Right lobe of liver (tissue), 6 donors: ENCODE data around the gene SMARCC2. TPM values are rescaled to one million over a fixed set of nuclear protein-coding genes. Genes with fewer than 3 reads are reported as not detected.

Experiments
- ATAC-seq, 4 donors: fragments of 200-7000 bp; cut with Tn5 transposase; one replicate each; pipeline ENCODE4 v1.9.1; 2020; ENCODE audit warnings: mild to moderate bottlenecking in 4 of 4, moderate library complexity in 4 of 4
- DNase-seq, 3 donors: peaks; one replicate each; pipeline ENCODE4 v3.0.0-alpha.2; 2020
- H3K27ac ChIP-seq, 3 donors: fragments of 200-600 bp; one replicate each; pipeline ENCODE4 v1.8.0; 2022
- H3K27me3 ChIP-seq, 2 donors: fragments of 200-600 bp; one replicate each; pipeline ENCODE4 v1.8.0; 2022
- H3K36me3 ChIP-seq, 4 donors: fragments of 200-600 bp; sonication (generic) in 1 of 4; one replicate each; pipeline versions ENCODE4 v1.5.1 to v1.8.0; 2017 to 2022; ENCODE audit warnings: control low read depth in 1 of 4
- H3K4me1 ChIP-seq, 4 donors: fragments of 200-600 bp; sonication (generic) in 1 of 4; one replicate each; pipeline versions ENCODE4 v1.5.1 to v1.8.0; 2017 to 2022; ENCODE audit warnings: control low read depth in 1 of 4
- H3K4me3 ChIP-seq, 3 donors: fragments of 200-600 bp; one replicate each; pipeline ENCODE4 v1.8.0; 2022
- H3K9me3 ChIP-seq, 4 donors: fragments of 200-600 bp; sonication (generic) in 1 of 4; one replicate each; pipeline versions ENCODE4 v1.5.1 to v1.8.0; 2017 to 2022; ENCODE audit warnings: control low read depth in 1 of 4
- POLR2A ChIP-seq: fragments of 450-650 bp; IDR thresholded peaks from one replicate; pipeline ENCODE4 v1.6.1; 2017; ENCODE audit warnings: antibody characterized with exemption, mild to moderate bottlenecking
- WGBS: methylation state at CpG from one replicate; pipeline ENCODE4 v1.1.6; 2018; ENCODE audit warnings: low coverage, low lambda C conversion rate; ENCODE audit not compliant: insufficient coverage; ENCODE audit errors: missing lambda C conversion rate; 5-methylcytosine and 5-hydroxymethylcytosine counted together
- intact Hi-C, 2 donors: fragments of 100-400 bp; cut with DNase I; formaldehyde crosslinking; loops; one replicate each; pipeline versions ENCODE4 v1.11.2 to v1.14.1; 2022
- total RNA-seq, 6 experiments: library from RNA; depleted of rRNA in 2 of 6; stranded (reverse); fragments of >200 nt in 2 of 6; fragmentation: NEBNext Ultra II Directional in 3 of 6; extraction: Animal tissue kit (Norgen Biotek cat#: 25700) in 3 of 6; gene quantifications; one replicate each; pipeline versions ENCODE4 v1.1.0 to v1.2.4, GENCODE V29; 2016 to 2023
- TF ChIP-seq, protein P1 (sequence below), 4 donors: fragments of 200-600 bp in 3 of 4; fragments of 450-650 bp in 1 of 4; IDR thresholded peaks; one replicate each; pipeline versions ENCODE4 v1.5.1 to v1.8.0; 2016 to 2022; ENCODE audit warnings: antibody characterized with exemption in 4 of 4, mild to moderate bottlenecking in 2 of 4
- donor health status: DM: no; HTN: yes; CAD: no.
- donor health status: DM: no; HTN: no; CAD: no.
- donor health status: DM: no; HTN: no; CAD: no.
- donor health status: DM: no; HTN: yes; CAD: no.
- donor health status: DM: no; HTN: yes; CAD: no.

Gene SMARCC2
- total RNA-seq, 6 experiments from 2014 or later = 17.9 to 40.8 (median 25.7) TPM

DNA sequence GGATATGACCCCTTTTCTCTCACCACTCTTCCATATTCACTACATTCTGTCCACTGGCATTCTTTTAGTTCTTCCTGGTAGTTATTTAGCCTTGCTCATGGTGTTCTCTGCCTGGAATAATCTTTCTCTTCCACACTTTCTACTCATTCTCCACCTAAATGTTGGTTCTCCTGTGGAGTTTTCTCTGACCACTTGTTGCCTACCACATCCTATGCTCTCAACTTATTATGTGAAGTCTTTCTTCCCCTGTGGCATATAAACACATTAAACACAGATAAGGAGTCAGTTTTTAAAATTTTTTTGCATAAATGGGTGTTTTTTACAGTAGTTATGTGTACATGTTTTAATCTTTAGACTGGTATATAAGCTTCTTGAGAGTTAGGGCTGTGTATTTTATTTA lies 3.3 kb upstream of the SMARCC2 start:
- Histone ChIP-seq H3K4me3 (no peak overlapping the region), H3K36me3 (no peaks in the 10 kb centered on the region), H3K4me1 (peaks cover 0 to 12% (median 6%) of the 10 kb centered on the region in 4 donors), H3K27ac (no peak overlapping the region), H3K9me3 (no peaks in the 10 kb centered on the region), H3K27me3 (no peaks in the 10 kb centered on the region)
- no peak for TF ChIP-seq POLR2A
- TF ChIP-seq, protein P1, sequence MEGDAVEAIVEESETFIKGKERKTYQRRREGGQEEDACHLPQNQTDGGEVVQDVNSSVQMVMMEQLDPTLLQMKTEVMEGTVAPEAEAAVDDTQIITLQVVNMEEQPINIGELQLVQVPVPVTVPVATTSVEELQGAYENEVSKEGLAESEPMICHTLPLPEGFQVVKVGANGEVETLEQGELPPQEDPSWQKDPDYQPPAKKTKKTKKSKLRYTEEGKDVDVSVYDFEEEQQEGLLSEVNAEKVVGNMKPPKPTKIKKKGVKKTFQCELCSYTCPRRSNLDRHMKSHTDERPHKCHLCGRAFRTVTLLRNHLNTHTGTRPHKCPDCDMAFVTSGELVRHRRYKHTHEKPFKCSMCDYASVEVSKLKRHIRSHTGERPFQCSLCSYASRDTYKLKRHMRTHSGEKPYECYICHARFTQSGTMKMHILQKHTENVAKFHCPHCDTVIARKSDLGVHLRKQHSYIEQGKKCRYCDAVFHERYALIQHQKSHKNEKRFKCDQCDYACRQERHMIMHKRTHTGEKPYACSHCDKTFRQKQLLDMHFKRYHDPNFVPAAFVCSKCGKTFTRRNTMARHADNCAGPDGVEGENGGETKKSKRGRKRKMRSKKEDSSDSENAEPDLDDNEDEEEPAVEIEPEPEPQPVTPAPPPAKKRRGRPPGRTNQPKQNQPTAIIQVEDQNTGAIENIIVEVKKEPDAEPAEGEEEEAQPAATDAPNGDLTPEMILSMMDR (IDR thresholded peaks at IDR 0.05) = no peak
- ATAC-seq (no peak), DNase-seq (no peak)
- intact Hi-C loops = no loop called here

DNA sequence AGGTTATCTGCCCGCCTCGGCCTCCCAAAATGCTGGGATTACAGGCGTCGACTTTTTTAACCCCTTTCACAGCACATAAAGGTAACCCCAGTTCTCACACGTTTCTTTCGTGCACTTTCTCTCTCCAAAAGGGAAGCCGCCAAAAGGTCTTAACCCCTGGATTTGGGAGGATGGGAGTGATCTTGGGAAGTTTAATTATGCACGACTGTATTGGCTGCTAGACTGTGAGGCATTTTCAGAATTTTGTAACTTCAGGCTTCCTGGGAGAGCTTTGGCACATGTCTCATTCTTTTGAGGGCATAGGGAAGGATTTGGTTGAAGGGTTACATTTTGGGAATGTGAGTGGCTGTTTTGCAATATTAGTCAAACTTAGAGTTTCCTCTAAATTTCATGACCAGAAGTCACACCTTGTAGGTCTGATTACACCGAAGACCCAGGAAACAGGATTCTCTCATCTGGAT lies 1.4 kb upstream of the SMARCC2 start:
- Histone ChIP-seq H3K27me3 (no peaks in the 10 kb centered on the region), H3K4me1 (peaks cover 0 to 13% (median 6%) of the 10 kb centered on the region in 4 donors), H3K4me3 (peak overlapping the region; percentile 44 to 80 (median 77)), H3K27ac (peak overlapping the region; percentile 78 to 93 (median 82)), H3K36me3 (peaks cover 0 to 4% (median 2%) of the 10 kb centered on the region in 4 donors), H3K9me3 (no peaks in the 10 kb centered on the region)
- no peak for TF ChIP-seq POLR2A
- TF ChIP-seq, protein P1 (IDR thresholded peaks at IDR 0.05) = no peak
- DNase-seq (no peak), ATAC-seq (no peak)
- intact Hi-C loops = no loop called here
- 10% methylated on average over 8 of the region's 9 CpGs for WGBS

DNA sequence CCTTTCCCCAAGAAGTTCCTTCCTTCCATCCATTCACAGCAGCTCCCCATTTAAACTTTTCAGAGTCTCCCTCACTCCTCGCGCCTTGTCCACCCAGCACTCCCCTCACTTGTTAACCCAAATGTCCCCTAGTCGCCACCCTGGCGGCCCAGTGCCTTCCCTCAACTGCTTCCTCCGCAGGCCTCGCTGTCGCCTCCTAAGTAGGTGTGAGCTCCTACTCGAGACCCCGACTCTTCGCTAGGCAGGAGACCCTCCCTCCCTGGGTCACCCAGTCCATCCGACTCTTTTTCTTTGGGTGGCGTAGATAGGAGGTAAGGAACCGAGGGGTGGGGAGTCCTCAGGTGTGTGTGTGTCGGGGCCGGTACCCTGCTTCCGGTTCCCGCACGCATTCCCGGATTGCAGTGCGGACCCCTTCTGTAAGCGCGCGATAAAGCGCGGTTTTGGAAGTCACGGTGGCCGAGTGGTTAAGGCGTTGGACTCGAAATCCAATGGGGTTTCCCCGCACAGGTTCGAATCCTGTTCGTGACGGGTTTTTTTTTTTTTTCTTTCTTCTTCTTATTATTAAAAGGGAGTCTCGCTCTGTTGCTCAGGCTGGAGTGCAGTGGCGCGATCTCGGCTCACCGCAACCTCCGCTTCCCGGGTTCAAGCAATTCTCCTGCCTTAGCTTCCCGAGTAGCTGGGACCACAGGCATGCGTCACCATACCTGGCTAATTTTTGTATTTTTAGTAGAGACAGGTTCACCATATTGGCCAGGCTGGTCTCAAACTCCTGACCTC lies 823 bp upstream of the SMARCC2 start:
- Histone ChIP-seq H3K9me3 (no peaks in the 10 kb centered on the region), H3K27me3 (no peaks in the 10 kb centered on the region), H3K36me3 (peaks cover 0 to 10% (median 2%) of the 10 kb centered on the region in 4 donors), H3K4me1 (peaks cover 0 to 13% (median 6%) of the 10 kb centered on the region in 4 donors), H3K27ac (peak overlapping the region; percentile 78 to 93 (median 82)), H3K4me3 (peak overlapping the region; percentile 44 to 80 (median 77))
- TF ChIP-seq POLR2A = no peak
- TF ChIP-seq, protein P1 (IDR thresholded peaks at IDR 0.05) = no peak
- ATAC-seq (peak; percentile 59 to 74 (median 65)), DNase-seq (peak; percentile 77 to 87 (median 78))
- WGBS = 0% methylated on average over 39 of the region's 42 CpGs
- intact Hi-C loops = loop anchor here (5.0 kb wide), 2 partner anchors 58 to 63 kb away; partner anchors contain the start of gene ESYT1 (in 1 of the 2)

DNA sequence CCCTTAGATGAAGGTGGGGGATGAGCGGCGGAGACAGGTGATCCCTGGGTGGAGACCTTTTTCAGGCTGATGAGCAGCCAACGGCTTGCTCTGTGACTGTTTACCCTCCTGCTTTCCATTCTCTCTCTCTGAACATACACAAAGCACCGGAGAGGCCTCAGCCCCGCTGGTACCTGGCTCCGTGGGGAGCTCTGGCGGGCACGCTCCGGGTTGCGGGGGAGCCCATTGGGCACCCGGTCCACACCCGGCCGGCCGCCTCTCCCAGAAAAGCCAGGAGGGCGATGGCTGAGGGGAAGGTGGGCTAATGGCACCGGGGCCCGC lies 545 bp downstream of the SMARCC2 start:
- Histone ChIP-seq H3K27me3 (no peaks in the 10 kb centered on the region), H3K36me3 (peaks cover 0 to 24% (median 6%) of the 10 kb centered on the region in 4 donors), H3K4me1 (peaks cover 0 to 13% (median 6%) of the 10 kb centered on the region in 4 donors), H3K4me3 (peak overlapping the region; percentile 57 to 80 (median 80)), H3K9me3 (no peaks in the 10 kb centered on the region), H3K27ac (peak overlapping the region; percentile 29 to 63 (median 58))
- DNase-seq = peak in 1 of 3 donors; percentile 68
- intact Hi-C loops = loop anchor here (5.0 kb wide), 2 partner anchors 56 to 61 kb away; partner anchors contain the start of gene ESYT1 (in 1 of the 2)
- WGBS = 0% methylated on average over 11 of the region's 17 CpGs
- peak in 2 of 4 donors; percentile 2 to 5 for ATAC-seq
- TF ChIP-seq POLR2A = no peak
- TF ChIP-seq, protein P1 (IDR thresholded peaks at IDR 0.05) = no peak
